Thyroid gland (tissue), 4 donors: ENCODE results near the gene CNTFR.

Experiments
- POLR2A ChIP-seq, 2 donors: fragments of 450-650 bp; IDR thresholded peaks; one replicate each; pipeline ENCODE4 v1.6.1; 2017; ENCODE audit warnings: antibody characterized with exemption in 2 of 2, mild to moderate bottlenecking in 2 of 2, moderate library complexity in 1 of 2
- TF ChIP-seq, protein P1 (sequence below), 6 experiments: fragments of 200-600 bp in 3 of 6; fragments of 450-650 bp in 3 of 6; sonication (generic) in 3 of 6; IDR thresholded peaks; one replicate each; pipeline ENCODE4 v1.5.1; 2016 to 2019; ENCODE audit warnings: antibody characterized with exemption in 6 of 6, mild to moderate bottlenecking in 2 of 6, inconsistent platforms in 1 of 6, moderate library complexity in 1 of 6

DNA sequence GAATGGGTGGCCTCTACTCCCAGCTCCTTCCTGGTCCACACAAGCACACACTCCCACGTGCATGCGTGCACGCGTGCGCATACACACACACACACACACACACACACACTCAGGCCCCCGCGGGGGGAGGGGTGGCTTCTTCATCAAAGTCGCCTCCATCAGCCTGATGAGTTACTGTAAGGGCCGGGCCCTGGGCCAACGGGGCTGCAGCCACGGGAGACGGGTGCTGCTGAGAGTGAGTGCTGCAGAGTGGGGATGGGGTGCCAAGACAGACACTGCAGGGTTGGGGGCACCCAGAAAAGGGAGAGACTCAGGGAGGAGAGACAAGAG, 18.1 kb downstream of the CNTFR start:
- TF ChIP-seq, protein P1, sequence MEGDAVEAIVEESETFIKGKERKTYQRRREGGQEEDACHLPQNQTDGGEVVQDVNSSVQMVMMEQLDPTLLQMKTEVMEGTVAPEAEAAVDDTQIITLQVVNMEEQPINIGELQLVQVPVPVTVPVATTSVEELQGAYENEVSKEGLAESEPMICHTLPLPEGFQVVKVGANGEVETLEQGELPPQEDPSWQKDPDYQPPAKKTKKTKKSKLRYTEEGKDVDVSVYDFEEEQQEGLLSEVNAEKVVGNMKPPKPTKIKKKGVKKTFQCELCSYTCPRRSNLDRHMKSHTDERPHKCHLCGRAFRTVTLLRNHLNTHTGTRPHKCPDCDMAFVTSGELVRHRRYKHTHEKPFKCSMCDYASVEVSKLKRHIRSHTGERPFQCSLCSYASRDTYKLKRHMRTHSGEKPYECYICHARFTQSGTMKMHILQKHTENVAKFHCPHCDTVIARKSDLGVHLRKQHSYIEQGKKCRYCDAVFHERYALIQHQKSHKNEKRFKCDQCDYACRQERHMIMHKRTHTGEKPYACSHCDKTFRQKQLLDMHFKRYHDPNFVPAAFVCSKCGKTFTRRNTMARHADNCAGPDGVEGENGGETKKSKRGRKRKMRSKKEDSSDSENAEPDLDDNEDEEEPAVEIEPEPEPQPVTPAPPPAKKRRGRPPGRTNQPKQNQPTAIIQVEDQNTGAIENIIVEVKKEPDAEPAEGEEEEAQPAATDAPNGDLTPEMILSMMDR (IDR thresholded peaks at IDR 0.05): no peak
- no peak for TF ChIP-seq POLR2A (IDR thresholded peaks at IDR 0.05)
